Keratinocyte (primary cell): ENCODE measurements around the gene SGCG. TPM values are rescaled to one million over a fixed set of nuclear protein-coding genes. Genes with fewer than 3 reads are reported as not detected.

ENCODE experiments used
- DNase-seq: peaks from one replicate; pipeline ENCODE4 v3.0.0-alpha.2; 2011; ENCODE audit warnings: low read depth, missing footprints, low spot score
- FAIRE-seq: peaks from 2 replicates; lab custom pipeline; 2011; peaks lifted over from hg19 to GRCh38; lab: Jason Lieb, UNC
- H2AFZ ChIP-seq: 2 replicates; pipeline ENCODE4 v1.6.0; 2012; ENCODE audit warnings: low read length, control low read depth, inconsistent platforms; ENCODE audit not compliant: control insufficient read depth
- H3K27ac ChIP-seq: 2 replicates; pipeline ENCODE4 v1.5.1; 2011; ENCODE audit warnings: low read length; ENCODE audit not compliant: control insufficient read depth, insufficient read depth
- H3K27me3 ChIP-seq: 3 replicates; pipeline ENCODE4 v1.6.0; 2011; ENCODE audit warnings: low read length; ENCODE audit not compliant: control insufficient read depth, insufficient read depth; ENCODE audit errors: extremely low read depth
- H3K36me3 ChIP-seq, 2 experiments: 2 replicates in 1 of 2; 3 replicates in 1 of 2; pipeline ENCODE4 v1.5.1; 2011; ENCODE audit warnings: low read length in 2 of 2, mild to moderate bottlenecking in 1 of 2; ENCODE audit not compliant: control insufficient read depth in 2 of 2, insufficient read depth in 2 of 2; ENCODE audit errors: extremely low read depth in 1 of 2
- H3K4me1 ChIP-seq: 3 replicates; pipeline ENCODE4 v1.5.1; 2011; ENCODE audit warnings: low read length; ENCODE audit not compliant: control insufficient read depth, insufficient read depth; ENCODE audit errors: extremely low read depth
- H3K4me2 ChIP-seq: 3 replicates; pipeline ENCODE4 v1.6.0; 2011; ENCODE audit warnings: low read depth, low read length; ENCODE audit not compliant: control insufficient read depth, insufficient read depth; ENCODE audit errors: extremely low read depth
- H3K4me3 ChIP-seq, 3 experiments: fragments of 200-600 bp in 1 of 3; sonication (generic) in 1 of 3; 2 replicates in 2 of 3; 3 replicates in 1 of 3; pipeline ENCODE4 v1.5.1; 2011 to 2016; ENCODE audit warnings: low read length in 3 of 3, mild to moderate bottlenecking in 3 of 3, control low read depth in 2 of 3, inconsistent platforms in 1 of 3, low read depth in 1 of 3, mixed read lengths in 1 of 3, mixed run types in 1 of 3, moderate library complexity in 1 of 3; ENCODE audit not compliant: control insufficient read depth in 2 of 3, insufficient read depth in 2 of 3; ENCODE audit errors: extremely low read depth in 1 of 3
- H3K79me2 ChIP-seq: 2 replicates; pipeline ENCODE4 v1.6.0; 2012; ENCODE audit warnings: low read length; ENCODE audit not compliant: control insufficient read depth, insufficient read depth
- H3K9ac ChIP-seq: 3 replicates; pipeline ENCODE4 v1.6.0; 2011; ENCODE audit warnings: low read length; ENCODE audit not compliant: control insufficient read depth, insufficient read depth; ENCODE audit errors: extremely low read depth
- H3K9me1 ChIP-seq: 3 replicates; pipeline ENCODE4 v1.6.0; 2011; ENCODE audit warnings: low read length; ENCODE audit not compliant: control insufficient read depth, insufficient read depth; ENCODE audit errors: extremely low read depth
- H3K9me3 ChIP-seq: 2 replicates; pipeline ENCODE4 v1.5.1; 2012; ENCODE audit warnings: low read depth, low read length; ENCODE audit not compliant: control insufficient read depth
- H4K20me1 ChIP-seq: 3 replicates; pipeline ENCODE4 v1.6.0; 2011; ENCODE audit warnings: low read length; ENCODE audit not compliant: control insufficient read depth, insufficient read depth; ENCODE audit errors: extremely low read depth
- CTCF ChIP-seq, 3 experiments: IDR thresholded peaks in 1 of 3; conservative IDR thresholded peaks in 1 of 3; optimal IDR thresholded peaks in 1 of 3; 2 replicates in 2 of 3; 3 replicates in 1 of 3; pipeline versions ENCODE3 to v1.5.1; 2011; ENCODE audit warnings: low read length in 3 of 3, mild to moderate bottlenecking in 3 of 3, moderate library complexity in 2 of 3, control low read depth in 1 of 3, inconsistent platforms in 1 of 3; ENCODE audit not compliant: insufficient read depth in 2 of 3; ENCODE audit errors: extremely low read depth in 1 of 3
- EZH2 ChIP-seq: IDR thresholded peaks from one replicate; pipeline ENCODE4 v1.6.1; 2012; ENCODE audit warnings: inconsistent platforms, mild to moderate bottlenecking, low read length, moderate library complexity
- dilution Hi-C: fragments of 300-500 bp; cut with MboI; formaldehyde crosslinking; loops from one replicate; pipeline ENCODE4 v1.7.0; 2020; ENCODE audit warnings: low sequenced_read_pairs; ENCODE audit not compliant: extremely low pct_ligation_motif_present
- polyA plus RNA-seq, 5 experiments: library from polyadenylated mRNA; depleted of rRNA in 3 of 5; stranded (reverse) in 3 of 5; stranded (forward) in 1 of 5; unstranded in 1 of 5; fragments of >200 nt; gene quantifications; 1 replicate in 1 of 5; 2 replicates in 3 of 5; 3 replicates in 1 of 5; pipeline versions ENCODE4 v1.2.1 to v1.2.3, GENCODE V29; 2011 to 2012; ENCODE audit warnings: missing spikeins in 2 of 5, low read depth in 1 of 5, low replicate concordance in 1 of 5

The SGCG gene
- polyA plus RNA-seq, 1 donor (not counting 4 experiments of a cell fraction or from before 2014, with no cell fraction given): not detected

- no peak for FAIRE-seq
- Histone ChIP-seq H3K79me2 (no peaks in the 10 kb centered on the region), H3K4me3 (no peak overlapping the region), H3K9me3 (peaks cover 2% of the 10 kb centered on the region), H3K4me1 (no peaks in the 10 kb centered on the region), H4K20me1 (no peaks in the 10 kb centered on the region), H3K9ac (no peak overlapping the region), H3K4me2 (no peak overlapping the region), H3K27me3 (no peaks in the 10 kb centered on the region), H3K9me1 (no peaks in the 10 kb centered on the region), H3K27ac (no peak overlapping the region), H2AFZ (no peak overlapping the region), H3K36me3 (no peaks in the 10 kb centered on the region)
- no peak for TF ChIP-seq EZH2
- no peak for TF ChIP-seq CTCF (optimal IDR thresholded peaks at IDR 0.05 in 1 of 3, IDR thresholded peaks at IDR 0.05 in 1 of 3, conservative IDR thresholded peaks at IDR 0.05 in 1 of 3; ENCODE audit: extremely low read depth in 1 of 3, insufficient read depth in 2 of 3, low read length in 3 of 3)
- no peak for DNase-seq
- dilution Hi-C loops: no loop called here
These were observed 36.3 kb upstream of the SGCG start for GRCh38 chr13:23144431-23144830.

- no peaks in the 10 kb centered on the region for H4K20me1 ChIP-seq
- H3K4me1 ChIP-seq: no peaks in the 10 kb centered on the region
- no peak for DNase-seq
- no peak overlapping the region for H3K27ac ChIP-seq
- H3K4me3 ChIP-seq: no peak overlapping the region
- H3K27me3 ChIP-seq: no peaks in the 10 kb centered on the region
- H2AFZ ChIP-seq: no peak overlapping the region
- TF ChIP-seq CTCF (optimal IDR thresholded peaks at IDR 0.05 in 1 of 3, IDR thresholded peaks at IDR 0.05 in 1 of 3, conservative IDR thresholded peaks at IDR 0.05 in 1 of 3; ENCODE audit: extremely low read depth in 1 of 3, insufficient read depth in 2 of 3, low read length in 3 of 3): no peak
- TF ChIP-seq EZH2: no peak
- H3K9me1 ChIP-seq: no peaks in the 10 kb centered on the region
- H3K79me2 ChIP-seq: no peaks in the 10 kb centered on the region
- H3K4me2 ChIP-seq: no peak overlapping the region
- peaks cover 2% of the 10 kb centered on the region for H3K9me3 ChIP-seq
- no peak for FAIRE-seq
- H3K36me3 ChIP-seq: no peaks in the 10 kb centered on the region
- dilution Hi-C loops: no loop called here
- H3K9ac ChIP-seq: no peak overlapping the region
These were observed 34.8 kb upstream of the SGCG start for GRCh38 chr13:23146006-23146405.
